LNCaP clone FGC (cell line): Measurements from ENCODE around the gene FUT3.

Source experiments
- DNase-seq: peaks from one replicate; pipeline ENCODE4 v3.0.0-alpha.2; 2011; ENCODE audit warnings: low read depth
- H3K4me3 ChIP-seq: 2 replicates; pipeline ENCODE4 v1.5.1; 2011; ENCODE audit warnings: mild to moderate bottlenecking, low read depth, low read length, control low read depth
- TF ChIP-seq, protein P1 (sequence below): IDR thresholded peaks from 2 replicates; pipeline ENCODE4 v1.5.1; 2012; ENCODE audit warnings: mild to moderate bottlenecking; ENCODE audit not compliant: control insufficient read depth, insufficient read depth; ENCODE audit errors: extremely low read depth

Gene FUT3

DNA sequence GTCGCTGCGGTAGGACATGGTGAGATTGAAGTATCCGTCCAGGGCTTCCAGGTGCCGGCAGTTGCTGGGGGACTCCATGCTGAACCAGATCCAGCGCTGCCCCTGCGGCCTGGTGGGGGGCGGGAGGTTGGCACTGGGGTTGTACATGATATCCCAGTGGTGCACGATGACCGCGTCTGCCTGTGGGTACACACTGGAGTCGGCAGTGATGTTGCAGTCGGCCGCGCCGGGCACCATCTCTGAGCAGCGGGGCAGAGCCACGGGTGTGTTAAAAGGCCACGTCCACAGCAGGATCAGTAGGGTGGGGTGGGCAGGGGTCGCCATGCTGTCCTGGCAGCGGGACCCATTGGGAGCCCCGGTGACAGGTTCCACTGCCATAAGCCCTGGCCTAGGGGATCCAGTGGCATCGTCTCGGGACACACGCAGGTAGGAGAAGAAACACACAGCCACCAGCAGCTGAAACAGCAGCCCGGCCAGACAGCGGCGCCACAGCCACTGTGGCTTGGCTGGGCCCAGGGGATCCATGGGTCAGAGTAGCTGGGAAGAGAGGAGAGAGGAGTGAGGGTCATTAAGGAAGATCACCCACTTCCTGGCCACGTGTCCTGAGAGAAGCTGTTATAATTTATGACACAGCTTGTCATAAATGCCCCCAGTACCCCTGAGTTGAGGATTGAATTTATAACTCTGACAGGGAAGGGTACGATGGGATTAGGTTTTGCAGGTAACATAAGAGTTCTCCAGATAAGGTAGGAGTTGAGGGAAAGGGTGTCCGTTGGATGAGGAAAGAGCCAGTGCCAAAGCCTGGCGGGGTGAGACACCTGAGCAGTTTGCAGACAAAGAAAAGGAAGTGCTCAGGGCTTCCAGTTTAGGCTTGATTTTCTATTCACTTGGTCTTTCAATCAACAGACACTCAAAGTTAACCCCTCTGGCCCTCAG lies 16.2 kb upstream of the FUT3 start:
- TF ChIP-seq, protein P1, sequence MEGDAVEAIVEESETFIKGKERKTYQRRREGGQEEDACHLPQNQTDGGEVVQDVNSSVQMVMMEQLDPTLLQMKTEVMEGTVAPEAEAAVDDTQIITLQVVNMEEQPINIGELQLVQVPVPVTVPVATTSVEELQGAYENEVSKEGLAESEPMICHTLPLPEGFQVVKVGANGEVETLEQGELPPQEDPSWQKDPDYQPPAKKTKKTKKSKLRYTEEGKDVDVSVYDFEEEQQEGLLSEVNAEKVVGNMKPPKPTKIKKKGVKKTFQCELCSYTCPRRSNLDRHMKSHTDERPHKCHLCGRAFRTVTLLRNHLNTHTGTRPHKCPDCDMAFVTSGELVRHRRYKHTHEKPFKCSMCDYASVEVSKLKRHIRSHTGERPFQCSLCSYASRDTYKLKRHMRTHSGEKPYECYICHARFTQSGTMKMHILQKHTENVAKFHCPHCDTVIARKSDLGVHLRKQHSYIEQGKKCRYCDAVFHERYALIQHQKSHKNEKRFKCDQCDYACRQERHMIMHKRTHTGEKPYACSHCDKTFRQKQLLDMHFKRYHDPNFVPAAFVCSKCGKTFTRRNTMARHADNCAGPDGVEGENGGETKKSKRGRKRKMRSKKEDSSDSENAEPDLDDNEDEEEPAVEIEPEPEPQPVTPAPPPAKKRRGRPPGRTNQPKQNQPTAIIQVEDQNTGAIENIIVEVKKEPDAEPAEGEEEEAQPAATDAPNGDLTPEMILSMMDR = no peak
- H3K4me3 ChIP-seq = no peak overlapping the region
- no peak for DNase-seq

DNA sequence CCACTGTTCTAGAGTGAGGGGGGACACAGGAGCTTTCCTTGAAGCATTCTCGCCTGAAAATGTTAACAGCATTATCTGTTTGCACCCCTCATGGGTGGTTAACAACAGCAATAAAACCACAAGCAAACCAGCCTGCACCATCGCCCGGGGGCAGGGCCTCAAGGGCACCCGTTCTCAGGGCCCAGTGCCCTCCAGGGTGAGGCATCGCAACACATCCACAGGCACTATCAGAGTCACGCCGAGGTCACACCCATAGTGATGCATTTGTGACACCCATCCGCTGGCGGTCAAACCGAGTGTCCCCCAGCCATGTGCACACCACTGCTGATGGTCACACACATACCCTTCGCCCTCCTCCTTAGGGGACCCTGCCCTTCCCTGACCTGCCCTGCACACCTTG lies 14.5 kb upstream of the FUT3 start:
- TF ChIP-seq, protein P1 = no peak
- H3K4me3 ChIP-seq = no peak overlapping the region
- DNase-seq = no peak

DNA sequence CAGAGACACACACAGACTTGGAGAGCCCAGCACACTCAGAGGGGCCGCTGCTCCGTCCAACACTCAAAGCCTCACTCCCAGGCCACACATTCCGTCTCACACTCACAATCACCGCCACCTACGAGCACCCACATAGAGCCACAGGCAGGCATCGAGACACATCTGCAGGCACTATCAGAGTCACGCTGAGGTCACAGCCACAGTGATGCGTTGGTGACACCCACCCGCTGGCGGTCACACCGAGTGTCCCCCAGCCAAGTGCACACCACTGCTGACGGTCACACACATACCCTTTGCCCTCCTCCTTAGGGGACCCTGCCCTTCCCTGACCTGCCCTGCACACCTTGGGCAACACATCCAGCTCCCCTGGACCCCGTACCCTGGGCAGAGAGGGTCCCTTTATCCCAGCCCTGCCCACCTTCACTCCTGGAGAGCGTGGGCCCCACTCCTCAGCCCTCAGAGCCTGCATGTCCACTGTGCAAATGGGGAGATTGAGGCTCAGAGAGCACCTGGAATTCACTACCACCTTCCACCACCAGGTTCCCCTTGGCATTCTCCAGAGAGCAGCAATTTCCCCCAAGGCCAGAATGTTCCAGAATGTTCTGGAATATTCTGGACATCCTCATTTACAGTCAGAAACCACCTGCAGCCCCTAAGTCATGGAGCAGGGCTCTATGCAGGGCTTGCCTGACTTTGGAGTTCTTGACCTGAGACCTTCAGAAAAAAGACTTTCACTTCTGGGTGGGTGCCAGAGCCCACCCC lies 13.7 kb upstream of the FUT3 start:
- TF ChIP-seq, protein P1 = no peak

DNA sequence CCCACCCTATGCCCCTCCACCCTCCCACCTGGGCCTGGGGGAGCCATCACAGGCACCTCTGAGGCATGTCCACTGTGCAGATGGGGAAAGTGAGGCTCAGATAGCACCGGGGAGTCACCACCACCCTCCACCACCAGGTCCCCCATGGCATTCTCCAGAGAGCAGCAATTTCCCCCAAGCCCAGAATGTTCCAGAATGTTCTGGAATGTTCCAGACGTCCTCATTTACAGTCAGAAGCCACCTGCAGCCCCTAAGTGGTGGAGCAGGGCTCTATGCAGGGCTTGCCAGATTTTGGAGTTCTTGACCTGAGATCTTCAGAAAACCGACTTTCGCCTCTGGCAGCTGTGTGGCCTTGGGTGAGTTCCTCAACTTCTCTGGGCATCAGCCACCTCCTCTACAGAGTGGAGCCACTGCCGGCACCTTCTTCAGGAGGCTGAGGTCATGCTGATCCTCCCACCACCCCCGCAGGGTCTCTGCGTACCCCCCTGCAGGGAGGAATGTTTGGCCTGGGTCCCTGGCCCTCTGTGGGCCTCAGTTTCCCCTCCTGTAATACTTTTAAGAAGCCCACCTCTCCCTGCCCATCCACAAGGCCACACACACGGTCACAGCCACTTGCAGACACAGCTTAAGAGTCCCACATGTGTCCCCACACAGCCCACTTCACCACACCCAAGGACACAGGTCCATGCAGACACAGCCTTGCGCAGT lies 12.9 kb upstream of the FUT3 start:
- H3K4me3 ChIP-seq = no peak overlapping the region
- TF ChIP-seq, protein P1 = no peak
- no peak for DNase-seq

More for the DNA sequence above, 13.7 kb upstream of the FUT3 start:
- DNase-seq = no peak
- H3K4me3 ChIP-seq = no peak overlapping the region

DNA sequence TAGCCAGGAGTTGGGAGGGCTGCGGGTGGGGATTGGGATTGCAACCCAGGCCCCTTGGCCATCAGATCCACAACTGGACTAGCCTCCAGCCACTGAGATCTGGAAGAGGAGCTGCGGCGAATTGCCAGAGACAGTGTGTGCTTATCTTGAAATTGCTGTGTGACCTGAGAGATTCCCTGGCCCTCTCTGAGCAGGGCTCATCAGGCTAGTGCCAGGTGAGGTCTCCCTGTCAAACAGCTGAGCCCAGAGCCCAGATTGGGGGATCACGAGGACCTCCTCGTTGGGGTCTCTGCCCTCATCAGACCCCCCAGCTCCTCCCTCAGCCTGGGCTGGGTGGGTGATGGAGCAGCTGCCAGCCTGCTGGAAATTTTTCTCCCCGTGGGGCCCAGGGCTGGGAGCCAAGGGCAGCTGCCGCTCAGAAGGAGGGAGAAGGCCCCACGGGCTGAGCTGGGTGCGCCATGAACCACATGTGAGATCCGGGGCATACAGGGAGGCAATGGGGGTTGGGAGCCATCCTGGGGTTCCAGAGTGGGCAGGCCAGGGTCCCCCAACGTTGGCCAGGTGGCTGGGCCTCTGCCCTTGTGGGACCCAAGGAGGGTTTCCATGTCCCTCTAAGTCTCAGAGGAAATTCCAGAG lies 11.9 kb upstream of the FUT3 start:
- DNase-seq = no peak
- TF ChIP-seq, protein P1 = no peak
- no peak overlapping the region for H3K4me3 ChIP-seq
